H9 (cell line): ENCODE results near the gene FAM13A. TPM values are rescaled to one million over a fixed set of nuclear protein-coding genes. Genes with fewer than 3 reads are reported as not detected.

Experiments
- DNase-seq: peaks from one replicate; pipeline ENCODE4 v3.0.0-alpha.2; 2017
- H2AFZ ChIP-seq: one replicate; pipeline ENCODE4 v1.6.1; 2013; ENCODE audit warnings: mild to moderate bottlenecking, low read length, control low read depth, moderate library complexity
- H2AK5ac ChIP-seq: 2 replicates; pipeline ENCODE4 v1.6.1; 2013; ENCODE audit warnings: low read length, control low read depth, mixed read lengths; ENCODE audit not compliant: insufficient read length
- H2BK120ac ChIP-seq: one replicate; pipeline ENCODE4 v1.6.1; 2013; ENCODE audit warnings: low read depth, mild to moderate bottlenecking, low read length, control low read depth, inconsistent platforms; ENCODE audit not compliant: poor library complexity, severe bottlenecking
- H2BK12ac ChIP-seq: 2 replicates; pipeline ENCODE4 v1.6.1; 2013; ENCODE audit warnings: low read length, control low read depth, mixed read lengths, low read depth; ENCODE audit not compliant: insufficient read length
- H2BK15ac ChIP-seq: 2 replicates; pipeline ENCODE4 v1.6.1; 2013; ENCODE audit warnings: low read depth, low read length, control low read depth
- H2BK20ac ChIP-seq: one replicate; pipeline ENCODE4 v1.6.1; 2013; ENCODE audit warnings: low read depth, mild to moderate bottlenecking, low read length, control low read depth, inconsistent platforms; ENCODE audit not compliant: poor library complexity, severe bottlenecking
- H2BK5ac ChIP-seq: 2 replicates; pipeline ENCODE4 v1.6.1; 2013; ENCODE audit warnings: low read length, control low read depth, mixed read lengths; ENCODE audit not compliant: insufficient read length
- H3K14ac ChIP-seq: 2 replicates; pipeline ENCODE4 v1.6.1; 2013; ENCODE audit warnings: low read length, control low read depth; ENCODE audit not compliant: insufficient read depth
- H3K18ac ChIP-seq: 2 replicates; pipeline ENCODE4 v1.6.1; 2013; ENCODE audit warnings: low read depth, mild to moderate bottlenecking, mixed read lengths, low read length, control low read depth; ENCODE audit not compliant: insufficient read length
- H3K23ac ChIP-seq: 2 replicates; pipeline ENCODE4 v1.6.1; 2013; ENCODE audit warnings: low read length, control low read depth, mixed read lengths, low read depth; ENCODE audit not compliant: insufficient read length
- H3K23me2 ChIP-seq: 2 replicates; pipeline ENCODE4 v1.6.1; 2013; ENCODE audit warnings: low read depth, mild to moderate bottlenecking, mixed read lengths, low read length, control low read depth; ENCODE audit not compliant: insufficient read length, poor library complexity, severe bottlenecking
- H3K27ac ChIP-seq: 2 replicates; pipeline ENCODE4 v1.5.1; 2013; ENCODE audit warnings: low read length, control low read depth, mixed read lengths, low read depth; ENCODE audit not compliant: insufficient read length
- H3K27me3 ChIP-seq: 2 replicates; pipeline ENCODE4 v1.6.1; 2013; ENCODE audit warnings: low read length, control low read depth, inconsistent platforms; ENCODE audit not compliant: insufficient read depth
- H3K4ac ChIP-seq: 2 replicates; pipeline ENCODE4 v1.6.1; 2013; ENCODE audit warnings: low read depth, mild to moderate bottlenecking, control low read depth, inconsistent platforms, low read length, moderate library complexity
- H3K4me1 ChIP-seq: 2 replicates; pipeline ENCODE4 v1.6.1; 2013; ENCODE audit warnings: low read length, control low read depth, inconsistent platforms; ENCODE audit not compliant: insufficient read depth
- H3K4me2 ChIP-seq: 2 replicates; pipeline ENCODE4 v1.6.1; 2013; ENCODE audit warnings: low read length, control low read depth, mixed read lengths; ENCODE audit not compliant: insufficient read length, insufficient read depth
- H3K56ac ChIP-seq: 2 replicates; pipeline ENCODE4 v1.6.1; 2013; ENCODE audit warnings: low read depth, mild to moderate bottlenecking, mixed read lengths, low read length, control low read depth; ENCODE audit not compliant: insufficient read length
- H3K79me1 ChIP-seq: 2 replicates; pipeline ENCODE4 v1.6.1; 2013; ENCODE audit warnings: low read depth, mild to moderate bottlenecking, moderate library complexity, low read length, control low read depth, inconsistent platforms; ENCODE audit not compliant: insufficient read depth, poor library complexity, severe bottlenecking
- H3K79me2 ChIP-seq: 2 replicates; pipeline ENCODE4 v1.6.1; 2013; ENCODE audit warnings: low read length, control low read depth, inconsistent platforms; ENCODE audit not compliant: insufficient read depth
- H3K9ac ChIP-seq: 2 replicates; pipeline ENCODE4 v1.6.1; 2013; ENCODE audit warnings: low read length, control low read depth, mixed read lengths; ENCODE audit not compliant: insufficient read length; ENCODE audit errors: extremely low read depth
- H3K9me3 ChIP-seq: one replicate; pipeline ENCODE4 v1.6.1; 2013; ENCODE audit warnings: low read depth, low read length, inconsistent platforms; ENCODE audit not compliant: control insufficient read depth
- H3T11ph ChIP-seq: one replicate; pipeline ENCODE4 v1.6.1; 2013; ENCODE audit warnings: mild to moderate bottlenecking, low read length, control low read depth, inconsistent platforms
- H4K20me1 ChIP-seq: one replicate; pipeline ENCODE4 v1.6.1; 2013; ENCODE audit not compliant: control insufficient read depth, insufficient read length, insufficient read depth
- H4K5ac ChIP-seq: 2 replicates; pipeline ENCODE4 v1.6.1; 2013; ENCODE audit warnings: low read depth, mild to moderate bottlenecking, mixed read lengths, low read length, control low read depth; ENCODE audit not compliant: insufficient read length
- H4K8ac ChIP-seq: replicated peaks from 2 replicates; pipeline ENCODE4 v1.6.1; 2013; ENCODE audit warnings: low read length, control low read depth, mixed read lengths, low read depth; ENCODE audit not compliant: insufficient read length
- H4K91ac ChIP-seq: 2 replicates; pipeline ENCODE4 v1.6.1; 2013; ENCODE audit warnings: low read depth, mild to moderate bottlenecking, moderate library complexity, mixed read lengths, low read length, control low read depth; ENCODE audit not compliant: insufficient read length
- H3K27ac Mint-ChIP-seq, 3 experiments: 2 replicates in 2 of 3; 3 replicates in 1 of 3; pipeline ENCODE4 v1.8.0; 2020 to 2021; ENCODE audit warnings: mixed read lengths in 3 of 3, mild to moderate bottlenecking in 1 of 3, moderate library complexity in 1 of 3
- H3K27me3 Mint-ChIP-seq: 2 replicates; pipeline ENCODE4 v1.8.0; 2021; ENCODE audit warnings: low read depth, mild to moderate bottlenecking, moderate library complexity, mixed read lengths
- H3K36me3 Mint-ChIP-seq, 3 experiments: 2 replicates in 2 of 3; 3 replicates in 1 of 3; pipeline ENCODE4 v1.8.0; 2020 to 2021; ENCODE audit warnings: low read depth in 3 of 3, mixed read lengths in 3 of 3; ENCODE audit not compliant: insufficient read depth in 1 of 3
- H3K4me1 Mint-ChIP-seq, 2 experiments: 2 replicates each; pipeline ENCODE4 v1.8.0; 2020; ENCODE audit warnings: mixed read lengths in 2 of 2
- H3K4me3 Mint-ChIP-seq, 2 experiments: 2 replicates in 1 of 2; 3 replicates in 1 of 2; pipeline ENCODE4 v1.8.0; 2020 to 2021; ENCODE audit warnings: mild to moderate bottlenecking in 2 of 2, mixed read lengths in 2 of 2, moderate library complexity in 1 of 2
- H3K9me3 Mint-ChIP-seq, 2 experiments: 2 replicates in 1 of 2; 3 replicates in 1 of 2; pipeline ENCODE4 v1.8.0; 2020; ENCODE audit warnings: mild to moderate bottlenecking in 2 of 2, mixed read lengths in 2 of 2, moderate library complexity in 1 of 2
- CTCF ChIP-seq: fragments of 200-600 bp; sonication (generic); conservative IDR thresholded peaks from 3 replicates; pipeline ENCODE4 v1.8.0; 2021; ENCODE audit warnings: antibody characterized with exemption, mild to moderate bottlenecking
- WGBS: extraction: QIAGEN DNeasy Blood & Tissue Kit; methylation state at CpG from one replicate; pipeline ENCODE4 v1.1.7; 2013; ENCODE audit warnings: missing lambda C conversion rate, low lambda C conversion rate, mixed read lengths; ENCODE audit not compliant: insufficient read length; ENCODE audit errors: extremely low coverage; 5-methylcytosine and 5-hydroxymethylcytosine counted together
- total RNA-seq: library from RNA; stranded (reverse); gene quantifications from 2 replicates; pipeline ENCODE4 v1.2.1, GENCODE V29; 2021

Gene FAM13A
- total RNA-seq, 1 experiment from 2014 or later = 12.7 TPM

- H3K27ac ChIP-seq = no peak overlapping the region
- no peak overlapping the region for H3K27ac Mint-ChIP-seq
- H3K9me3 Mint-ChIP-seq = no peaks in the 10 kb centered on the region
- H3K27me3 Mint-ChIP-seq = no peaks in the 10 kb centered on the region
- H3K56ac ChIP-seq = no peak overlapping the region
- H3K79me1 ChIP-seq = no peaks in the 10 kb centered on the region
- no peaks in the 10 kb centered on the region for H3K27me3 ChIP-seq
- H3K36me3 Mint-ChIP-seq = peaks cover 2 to 27% (median 19%) of the 10 kb centered on the region in 3 experiments; a peak in 6 of 7 replicates
- H3K23me2 ChIP-seq = no peaks in the 10 kb centered on the region
- H2BK15ac ChIP-seq = no peak overlapping the region
- no peak overlapping the region for H3K14ac ChIP-seq
- DNase-seq = no peak
- no peak overlapping the region for H3K4me3 Mint-ChIP-seq
- no peak overlapping the region for H2BK120ac ChIP-seq
- H3K4me2 ChIP-seq = no peak overlapping the region
- peaks cover 12 to 14% of the 10 kb centered on the region in 2 experiments for H3K4me1 Mint-ChIP-seq
- no peak overlapping the region for H2AK5ac ChIP-seq
- H3K79me2 ChIP-seq = no peaks in the 10 kb centered on the region
- no peak overlapping the region for H3K4ac ChIP-seq
- no peak overlapping the region for H4K91ac ChIP-seq
- no peak overlapping the region for H3K18ac ChIP-seq
- no peaks in the 10 kb centered on the region for H3K9me3 ChIP-seq
- H4K5ac ChIP-seq = no peak overlapping the region
- H2BK20ac ChIP-seq = no peak overlapping the region
- no peak overlapping the region for H2BK12ac ChIP-seq
- H3T11ph ChIP-seq = no peak overlapping the region
- no peak for TF ChIP-seq CTCF
- no peaks in the 10 kb centered on the region for H3K4me1 ChIP-seq
- H4K8ac ChIP-seq = no peak overlapping the region
- H3K23ac ChIP-seq = no peak overlapping the region
- no peak overlapping the region for H2BK5ac ChIP-seq
- no peak overlapping the region for H2AFZ ChIP-seq
- H4K20me1 ChIP-seq = no peaks in the 10 kb centered on the region
- no CpG with 5 or more reads among the region's 6 CpGs for WGBS
- no peak overlapping the region for H3K9ac ChIP-seq
These were observed 327.7 kb downstream of the FAM13A start for GRCh38 chr4:88729146-88729760.
